Measurements from ENCODE around the gene UBE3D.

Gene UBE3D

DNA sequence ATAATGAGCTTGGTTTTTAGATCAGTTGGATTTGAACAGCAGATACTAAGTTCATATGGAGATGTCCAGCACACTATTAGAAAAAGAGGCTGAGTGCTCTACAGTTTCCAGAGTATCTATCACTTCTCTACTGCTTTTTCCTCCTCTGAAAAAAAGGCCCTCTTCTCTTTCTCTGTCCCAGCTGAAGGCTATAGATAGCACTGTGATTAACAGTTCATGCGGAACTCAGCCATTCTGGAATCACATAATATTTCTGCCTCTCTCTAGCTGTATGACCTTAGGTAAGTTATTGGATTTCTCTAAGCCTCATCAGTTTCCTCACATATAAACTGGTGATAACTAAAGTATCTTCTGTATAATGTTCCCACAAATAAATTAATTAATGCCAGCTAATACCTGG, 184.1 kb downstream of the UBE3D start:
- no peak overlapping the region for H4K91ac ChIP-seq (ENCODE audit: low read length)
- no peak overlapping the region for H2BK15ac ChIP-seq (ENCODE audit: low read depth, poor library complexity, severe bottlenecking)
- H3K4ac ChIP-seq (ENCODE audit: low read depth in 1 of 2, low read length in 2 of 2): no peak overlapping the region
- no peak for DNase-seq
- H3K27ac ChIP-seq (ENCODE audit: low read length, poor library complexity, severe bottlenecking): no peak overlapping the region
- WGBS: no CpG with 5 or more reads among the region's 1 CpG
- no peaks in the 10 kb centered on the region for H3K36me3 ChIP-seq (ENCODE audit: control insufficient read depth in 1 of 2, insufficient read depth in 2 of 2, low read depth in 1 of 2, low read length in 2 of 2)
- H3K9ac ChIP-seq (ENCODE audit: low read length): no peak overlapping the region
- H3K27me3 ChIP-seq (ENCODE audit: control insufficient read depth in 1 of 2, insufficient read depth in 1 of 2, low read length in 2 of 2): peaks cover 0 to 3% of the 10 kb centered on the region in 2 experiments
- no peak overlapping the region for H2AFZ ChIP-seq (ENCODE audit: low read depth, low read length)
- no peak overlapping the region for H2BK12ac ChIP-seq (ENCODE audit: low read length in 2 of 2)
- no peak overlapping the region for H2BK5ac ChIP-seq (ENCODE audit: low read depth, low read length, poor library complexity, severe bottlenecking)
- no peak overlapping the region for H2BK120ac ChIP-seq (ENCODE audit: low read depth, low read length)
- no peak overlapping the region for H3K4me3 ChIP-seq (ENCODE audit: insufficient read depth in 1 of 2, low read depth in 1 of 2, low read length in 2 of 2)
- H3K4me2 ChIP-seq (ENCODE audit: low read length, poor library complexity, severe bottlenecking): no peak overlapping the region
- H3K14ac ChIP-seq (ENCODE audit: low read length in 2 of 2): no peak overlapping the region
- H4K8ac ChIP-seq (ENCODE audit: low read length): no peak overlapping the region
- no peak overlapping the region for H3K23ac ChIP-seq (ENCODE audit: low read length in 2 of 2)
- no peak overlapping the region for H3K18ac ChIP-seq (ENCODE audit: low read depth in 1 of 2, low read length in 2 of 2)
- no peaks in the 10 kb centered on the region for H3K9me3 ChIP-seq (ENCODE audit: control insufficient read depth, low read length)
- H3K79me1 ChIP-seq (replicated peaks; ENCODE audit: low read length, poor library complexity, severe bottlenecking): no peaks in the 10 kb centered on the region
- peaks cover 10% of the 10 kb centered on the region for H3K4me1 ChIP-seq (ENCODE audit: control insufficient read depth, insufficient read depth, low read depth, low read length)
- no peak overlapping the region for H2AK5ac ChIP-seq (ENCODE audit: low read length, severe bottlenecking)

DNA sequence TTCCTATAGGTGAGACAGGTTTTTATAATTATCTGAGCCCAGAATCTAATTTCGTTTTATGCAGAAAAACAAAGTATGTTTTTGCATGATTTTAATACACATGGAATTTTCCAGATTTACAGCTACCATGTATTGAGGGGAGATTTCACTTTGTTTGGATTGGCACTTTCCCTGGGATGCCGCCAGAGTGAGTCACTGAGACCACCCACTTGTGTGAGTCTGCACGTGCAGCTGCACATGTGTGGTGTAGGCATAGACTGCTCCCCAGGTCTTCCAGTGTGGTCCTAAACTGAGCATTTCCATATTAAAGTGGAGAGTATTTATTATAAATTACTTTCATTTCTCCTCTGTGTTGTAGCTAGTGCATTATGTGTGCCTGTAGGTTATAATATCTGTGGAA, 186.8 kb downstream of the UBE3D start:
- H2BK12ac ChIP-seq (ENCODE audit: low read length in 2 of 2): no peak overlapping the region
- peak overlapping the region; percentile 54 for H3K27ac ChIP-seq (ENCODE audit: low read length, poor library complexity, severe bottlenecking)
- no peak for DNase-seq
- H3K14ac ChIP-seq (ENCODE audit: low read length in 2 of 2): no peak overlapping the region
- no peak overlapping the region for H4K8ac ChIP-seq (ENCODE audit: low read length)
- no peak overlapping the region for H3K23ac ChIP-seq (ENCODE audit: low read length in 2 of 2)
- H2BK120ac ChIP-seq (ENCODE audit: low read depth, low read length): no peak overlapping the region
- H3K4me1 ChIP-seq (ENCODE audit: control insufficient read depth, insufficient read depth, low read depth, low read length): peaks cover 12% of the 10 kb centered on the region
- H3K9ac ChIP-seq (ENCODE audit: low read length): no peak overlapping the region
- no peaks in the 10 kb centered on the region for H3K79me1 ChIP-seq (replicated peaks; ENCODE audit: low read length, poor library complexity, severe bottlenecking)
- H2AK5ac ChIP-seq (ENCODE audit: low read length, severe bottlenecking): no peak overlapping the region
- no peak overlapping the region for H4K91ac ChIP-seq (ENCODE audit: low read length)
- H3K4me3 ChIP-seq (ENCODE audit: insufficient read depth in 1 of 2, low read depth in 1 of 2, low read length in 2 of 2): no peak overlapping the region
- H2BK15ac ChIP-seq (ENCODE audit: low read depth, poor library complexity, severe bottlenecking): no peak overlapping the region
- no peaks in the 10 kb centered on the region for H3K9me3 ChIP-seq (ENCODE audit: control insufficient read depth, low read length)
- H2AFZ ChIP-seq (ENCODE audit: low read depth, low read length): no peak overlapping the region
- 4% methylated on average over 2 of the region's 3 CpGs for WGBS
- H3K18ac ChIP-seq (ENCODE audit: low read depth in 1 of 2, low read length in 2 of 2): no peak overlapping the region
- no peak overlapping the region for H3K4me2 ChIP-seq (ENCODE audit: low read length, poor library complexity, severe bottlenecking)
- H3K36me3 ChIP-seq (ENCODE audit: control insufficient read depth in 1 of 2, insufficient read depth in 2 of 2, low read depth in 1 of 2, low read length in 2 of 2): no peaks in the 10 kb centered on the region
- H3K4ac ChIP-seq (ENCODE audit: low read depth in 1 of 2, low read length in 2 of 2): no peak overlapping the region
- peaks cover 0 to 3% of the 10 kb centered on the region in 2 experiments for H3K27me3 ChIP-seq (ENCODE audit: control insufficient read depth in 1 of 2, insufficient read depth in 1 of 2, low read length in 2 of 2)
- H2BK5ac ChIP-seq (ENCODE audit: low read depth, low read length, poor library complexity, severe bottlenecking): no peak overlapping the region

GRCh38 chr6:82877213-82878195, 188.1 kb downstream of the UBE3D start:
- no peak overlapping the region for H2BK120ac ChIP-seq (ENCODE audit: low read depth, low read length)
- peak overlapping the region; percentile 11 for H2AK5ac ChIP-seq (ENCODE audit: low read length, severe bottlenecking)
- H2BK12ac ChIP-seq (ENCODE audit: low read length in 2 of 2): no peak overlapping the region
- peaks cover 0 to 3% of the 10 kb centered on the region in 2 experiments for H3K27me3 ChIP-seq (ENCODE audit: control insufficient read depth in 1 of 2, insufficient read depth in 1 of 2, low read length in 2 of 2)
- peaks cover 12% of the 10 kb centered on the region for H3K4me1 ChIP-seq (ENCODE audit: control insufficient read depth, insufficient read depth, low read depth, low read length)
- H2BK5ac ChIP-seq (ENCODE audit: low read depth, low read length, poor library complexity, severe bottlenecking): no peak overlapping the region
- H4K8ac ChIP-seq (ENCODE audit: low read length): no peak overlapping the region
- WGBS: 97% methylated on average over 3 of the region's 4 CpGs
- H3K18ac ChIP-seq (ENCODE audit: low read depth in 1 of 2, low read length in 2 of 2): no peak overlapping the region
- no peaks in the 10 kb centered on the region for H3K9me3 ChIP-seq (ENCODE audit: control insufficient read depth, low read length)
- H2AFZ ChIP-seq (ENCODE audit: low read depth, low read length): no peak overlapping the region
- no peak for DNase-seq
- H3K4ac ChIP-seq (ENCODE audit: low read depth in 1 of 2, low read length in 2 of 2): no peak overlapping the region
- no peak overlapping the region for H3K4me3 ChIP-seq (ENCODE audit: insufficient read depth in 1 of 2, low read depth in 1 of 2, low read length in 2 of 2)
- no peak overlapping the region for H4K91ac ChIP-seq (ENCODE audit: low read length)
- H3K9ac ChIP-seq (ENCODE audit: low read length): no peak overlapping the region
- no peak overlapping the region for H2BK15ac ChIP-seq (ENCODE audit: low read depth, poor library complexity, severe bottlenecking)
- peak overlapping the region; percentile 69 for H3K27ac ChIP-seq (ENCODE audit: low read length, poor library complexity, severe bottlenecking)
- no peaks in the 10 kb centered on the region for H3K36me3 ChIP-seq (ENCODE audit: control insufficient read depth in 1 of 2, insufficient read depth in 2 of 2, low read depth in 1 of 2, low read length in 2 of 2)
- H3K4me2 ChIP-seq (ENCODE audit: low read length, poor library complexity, severe bottlenecking): no peak overlapping the region
- H3K14ac ChIP-seq (ENCODE audit: low read length in 2 of 2): no peak overlapping the region
- H3K23ac ChIP-seq (ENCODE audit: low read length in 2 of 2): no peak overlapping the region
- no peaks in the 10 kb centered on the region for H3K79me1 ChIP-seq (replicated peaks; ENCODE audit: low read length, poor library complexity, severe bottlenecking)

DNA sequence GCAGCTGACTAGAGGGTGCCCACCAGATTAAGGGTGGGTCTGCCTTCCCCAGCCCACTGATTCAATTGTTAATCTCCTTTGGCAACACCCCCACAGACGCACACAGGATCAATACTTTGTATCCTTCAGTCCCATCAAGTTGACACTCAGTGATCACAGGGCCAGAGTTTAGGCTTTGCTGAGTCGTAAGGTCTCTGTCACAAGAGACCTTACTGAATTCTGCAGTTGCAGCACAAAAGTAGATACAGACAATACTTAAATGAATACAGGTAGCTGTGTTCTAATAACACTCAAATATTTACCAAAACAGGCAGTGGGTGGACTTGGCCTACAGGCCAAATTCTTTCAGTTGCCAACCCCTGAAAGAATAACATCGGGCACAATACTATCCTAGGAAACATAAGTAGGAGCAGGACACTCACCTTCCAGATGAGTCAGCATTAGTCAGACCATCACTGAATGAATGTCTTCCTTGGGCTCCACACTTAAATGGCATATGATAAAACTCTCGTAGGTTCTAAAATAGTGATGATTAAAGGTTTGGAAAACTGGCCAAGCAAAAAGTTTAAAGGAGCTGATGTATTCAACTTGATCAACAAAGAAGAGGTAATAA, 190.0 kb downstream of the UBE3D start:
- Histone ChIP-seq H3K79me1 (replicated peaks; ENCODE audit: low read length, poor library complexity, severe bottlenecking) (no peaks in the 10 kb centered on the region), H4K8ac (ENCODE audit: low read length) (no peak overlapping the region), H3K14ac (ENCODE audit: low read length in 2 of 2) (peak overlapping the region in 1 of 2 experiments; percentile 44), H3K23ac (ENCODE audit: low read length in 2 of 2) (no peak overlapping the region), H3K18ac (ENCODE audit: low read depth in 1 of 2, low read length in 2 of 2) (peak overlapping the region in 1 of 2 experiments; percentile 22), H2BK12ac (ENCODE audit: low read length in 2 of 2) (no peak overlapping the region), H3K9me3 (ENCODE audit: control insufficient read depth, low read length) (no peaks in the 10 kb centered on the region), H3K27ac (ENCODE audit: low read length, poor library complexity, severe bottlenecking) (peak overlapping the region; percentile 73), H4K91ac (ENCODE audit: low read length) (no peak overlapping the region), H3K36me3 (ENCODE audit: control insufficient read depth in 1 of 2, insufficient read depth in 2 of 2, low read depth in 1 of 2, low read length in 2 of 2) (no peaks in the 10 kb centered on the region), H3K9ac (ENCODE audit: low read length) (no peak overlapping the region), H2AK5ac (ENCODE audit: low read length, severe bottlenecking) (peak overlapping the region; percentile 95), H3K4ac (ENCODE audit: low read depth in 1 of 2, low read length in 2 of 2) (no peak overlapping the region), H3K27me3 (ENCODE audit: control insufficient read depth in 1 of 2, insufficient read depth in 1 of 2, low read length in 2 of 2) (no peaks in the 10 kb centered on the region), H2BK5ac (ENCODE audit: low read depth, low read length, poor library complexity, severe bottlenecking) (no peak overlapping the region), H2BK15ac (ENCODE audit: low read depth, poor library complexity, severe bottlenecking) (no peak overlapping the region), H2AFZ (ENCODE audit: low read depth, low read length) (no peak overlapping the region), H2BK120ac (ENCODE audit: low read depth, low read length) (no peak overlapping the region), H3K4me1 (ENCODE audit: control insufficient read depth, insufficient read depth, low read depth, low read length) (peaks cover 14% of the 10 kb centered on the region), H3K4me2 (ENCODE audit: low read length, poor library complexity, severe bottlenecking) (no peak overlapping the region), H3K4me3 (ENCODE audit: insufficient read depth in 1 of 2, low read depth in 1 of 2, low read length in 2 of 2) (no peak overlapping the region)
- peak; percentile 62 for DNase-seq
- WGBS: 31% methylated on average over 3 of the region's 4 CpGs

Data from mesenchymal stem cell (in vitro differentiated cells and primary cell).